GM18508 (cell line): ENCODE measurements around the gene MRFAP1L1.
"Not testable (repeated sequence)": the region's sequence is repeated elsewhere in the genome, so short reads cannot be mapped to it uniquely, and the experiment has no call there.

Source experiments
- ATAC-seq: cut with Tn5 transposase; IDR thresholded peaks from one replicate; pipeline ENCODE4 v1.9.1; 2021; ENCODE audit warnings: moderate number of reproducible peaks; ENCODE audit not compliant: insufficient read depth, unreplicated experiment

The MRFAP1L1 gene

DNA sequence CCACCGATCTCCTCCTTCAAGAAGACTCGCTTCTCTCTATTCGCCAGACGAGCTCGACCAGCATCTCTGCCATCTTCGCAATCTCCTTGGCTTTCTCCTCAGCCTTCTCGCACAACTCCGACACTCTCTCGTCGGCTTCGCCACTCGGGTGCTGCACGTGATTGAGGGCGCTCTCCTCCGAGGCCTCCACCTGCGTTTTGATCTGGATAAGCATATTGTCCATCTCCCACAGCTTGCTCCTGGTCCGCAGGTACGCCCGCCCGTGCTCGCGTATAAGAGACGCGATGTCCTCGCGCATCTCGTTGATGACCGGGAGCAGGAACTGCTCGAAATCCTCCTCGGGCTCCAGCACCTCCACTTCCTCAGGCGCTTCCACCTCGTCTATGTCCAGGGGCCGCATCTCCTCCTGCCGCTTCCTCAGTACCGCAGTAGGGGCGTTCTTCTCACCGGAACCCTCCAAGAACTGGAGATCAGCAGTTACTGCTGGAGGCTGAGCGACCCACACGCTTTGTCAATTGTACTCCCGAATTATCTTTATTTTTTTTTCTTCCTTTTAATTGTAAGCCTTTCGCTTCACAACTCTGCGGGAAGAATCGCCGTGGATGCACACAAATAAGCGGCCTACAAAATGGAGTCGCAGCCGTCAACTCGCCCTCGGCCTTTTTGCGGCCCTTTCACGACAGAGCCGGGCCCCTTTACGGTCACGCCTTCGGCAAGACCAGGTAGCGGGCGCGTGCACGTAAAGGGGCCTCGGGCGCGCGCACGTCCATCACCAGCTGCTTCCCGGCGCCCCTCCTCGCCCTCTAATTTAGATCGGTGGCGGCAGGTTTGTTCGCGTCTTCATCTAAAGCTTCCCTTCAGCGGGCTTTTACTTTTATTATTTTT, at the start of gene MRFAP1L1:
TSS of gene MRFAP1L1 (minus strand) at position 636 of the 885 bp plus-strand sequence. CDS start at position 400, 236 bp downstream.
- no peak for ATAC-seq

DNA sequence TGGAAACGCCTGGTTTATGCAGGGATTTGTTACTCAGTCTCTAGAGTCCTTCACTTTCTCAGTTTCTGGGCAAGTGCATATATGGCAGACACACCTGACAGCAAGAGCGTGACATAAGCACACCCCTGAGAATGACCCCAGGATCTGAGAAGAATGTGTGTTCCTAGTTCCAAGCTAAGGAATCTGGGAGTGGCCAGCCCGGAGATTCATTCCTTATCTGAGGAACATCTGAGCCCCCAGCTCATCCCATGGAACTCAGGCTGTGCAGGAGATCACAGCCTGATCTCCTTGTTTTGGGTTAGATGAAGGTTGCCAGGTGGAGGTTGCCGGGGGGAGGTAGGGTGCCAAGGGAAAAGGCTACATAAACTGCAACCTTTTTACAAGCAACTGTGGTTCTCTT, 49.1 kb upstream of the MRFAP1L1 start:
- no peak for ATAC-seq

GRCh38 chr4:6756345-6756744, 46.7 kb upstream of the MRFAP1L1 start:
- ATAC-seq = not testable (repeated sequence)

- no peak for ATAC-seq
Measured at GRCh38 chr4:6755088-6755753, 45.6 kb upstream of the MRFAP1L1 start.

- ATAC-seq = no peak
Measured at GRCh38 chr4:6754481-6755087, 44.9 kb upstream of the MRFAP1L1 start.

GRCh38 chr4:6753891-6754290, 44.2 kb upstream of the MRFAP1L1 start:
- ATAC-seq = no peak

DNA sequence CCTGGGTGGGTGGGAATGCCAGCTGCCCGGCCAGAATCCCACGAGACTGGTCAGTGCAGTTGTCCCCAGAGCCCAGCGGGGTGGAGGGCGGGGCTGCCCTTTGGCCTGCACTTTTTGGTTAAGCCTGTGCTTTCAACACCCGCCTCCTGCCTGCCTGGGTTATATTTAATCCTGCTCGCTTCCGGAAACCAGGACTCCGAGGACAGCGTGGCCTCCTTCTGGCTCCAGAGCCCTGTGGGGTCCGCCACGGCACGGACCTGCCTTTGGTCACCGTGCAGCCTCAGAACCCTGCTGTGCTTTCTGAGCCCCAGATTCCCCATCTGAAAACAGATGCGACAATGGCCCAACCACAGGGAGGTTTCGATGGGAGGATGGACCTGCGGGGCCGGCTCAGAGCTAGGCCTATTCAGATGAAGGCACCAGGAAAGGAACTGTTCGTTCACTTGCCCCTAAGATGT, 43.5 kb upstream of the MRFAP1L1 start:
- no peak for ATAC-seq

DNA sequence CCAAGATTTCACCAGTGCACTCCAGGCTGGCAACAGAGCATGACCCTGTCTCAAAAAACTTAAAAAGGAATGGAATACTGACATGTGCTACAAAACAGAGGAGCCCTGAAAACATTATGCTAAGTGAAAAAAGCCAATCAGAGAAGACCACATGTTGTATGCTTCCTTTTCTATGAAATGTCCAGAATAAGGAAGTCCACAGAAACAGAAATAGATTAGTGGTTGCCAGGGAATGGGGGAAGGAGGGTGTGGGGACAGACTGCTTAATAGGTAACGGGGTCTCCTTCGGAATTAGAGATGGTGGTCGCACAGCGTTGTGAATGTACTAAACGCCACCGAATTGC, 42.8 kb upstream of the MRFAP1L1 start:
- ATAC-seq = no peak

GRCh38 chr4:6751611-6752485, 42.2 kb upstream of the MRFAP1L1 start:
- ATAC-seq = no peak

DNA sequence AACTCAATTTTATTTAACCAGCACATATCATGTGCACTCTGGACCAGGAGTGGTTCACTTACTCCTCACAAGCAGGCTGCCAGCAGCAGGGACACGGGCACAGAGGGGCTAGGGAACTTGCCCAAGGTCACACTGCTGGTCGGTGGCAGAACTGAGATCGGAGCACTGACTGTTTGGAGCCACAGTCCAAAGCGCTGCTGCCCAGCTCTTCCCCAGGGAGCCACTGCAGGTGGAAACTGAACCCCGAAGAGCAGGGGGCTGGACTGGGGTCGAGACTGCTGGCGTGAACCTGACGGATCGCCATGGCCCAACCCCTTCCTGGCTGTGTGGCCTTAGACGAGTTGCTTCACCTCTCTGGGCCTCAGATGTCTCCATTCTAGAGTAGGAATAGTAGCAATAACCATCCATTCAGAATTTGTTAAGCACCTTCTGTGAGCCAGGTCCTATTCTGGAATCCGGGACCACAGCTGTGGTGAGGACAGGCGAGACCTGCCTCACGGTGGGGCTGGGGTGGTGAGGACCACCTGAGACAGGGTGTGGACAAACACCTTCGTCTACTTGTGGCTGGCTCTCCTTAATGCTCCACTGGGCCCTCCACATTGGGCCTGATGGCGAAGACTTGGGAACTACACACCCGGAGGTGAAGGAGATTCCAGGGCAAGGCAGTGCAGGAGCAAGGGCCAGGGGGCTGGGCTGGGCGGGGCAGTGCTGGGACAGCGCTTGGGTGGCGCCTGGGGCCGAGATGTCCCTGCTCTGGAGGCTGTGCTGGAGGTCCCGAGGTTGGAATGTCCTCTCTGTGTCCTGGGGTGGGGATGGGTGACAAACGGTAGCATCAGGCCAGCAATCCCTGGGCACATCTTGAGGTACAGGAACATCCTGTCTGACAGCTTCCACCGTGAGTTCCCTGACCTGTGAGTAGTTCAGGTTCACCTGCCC, 40.9 kb upstream of the MRFAP1L1 start:
- no peak for ATAC-seq

GRCh38 chr4:6749340-6750171, 39.9 kb upstream of the MRFAP1L1 start:
- no peak for ATAC-seq

- no peak for ATAC-seq
Measured at GRCh38 chr4:6748286-6748685, 38.6 kb upstream of the MRFAP1L1 start.

DNA sequence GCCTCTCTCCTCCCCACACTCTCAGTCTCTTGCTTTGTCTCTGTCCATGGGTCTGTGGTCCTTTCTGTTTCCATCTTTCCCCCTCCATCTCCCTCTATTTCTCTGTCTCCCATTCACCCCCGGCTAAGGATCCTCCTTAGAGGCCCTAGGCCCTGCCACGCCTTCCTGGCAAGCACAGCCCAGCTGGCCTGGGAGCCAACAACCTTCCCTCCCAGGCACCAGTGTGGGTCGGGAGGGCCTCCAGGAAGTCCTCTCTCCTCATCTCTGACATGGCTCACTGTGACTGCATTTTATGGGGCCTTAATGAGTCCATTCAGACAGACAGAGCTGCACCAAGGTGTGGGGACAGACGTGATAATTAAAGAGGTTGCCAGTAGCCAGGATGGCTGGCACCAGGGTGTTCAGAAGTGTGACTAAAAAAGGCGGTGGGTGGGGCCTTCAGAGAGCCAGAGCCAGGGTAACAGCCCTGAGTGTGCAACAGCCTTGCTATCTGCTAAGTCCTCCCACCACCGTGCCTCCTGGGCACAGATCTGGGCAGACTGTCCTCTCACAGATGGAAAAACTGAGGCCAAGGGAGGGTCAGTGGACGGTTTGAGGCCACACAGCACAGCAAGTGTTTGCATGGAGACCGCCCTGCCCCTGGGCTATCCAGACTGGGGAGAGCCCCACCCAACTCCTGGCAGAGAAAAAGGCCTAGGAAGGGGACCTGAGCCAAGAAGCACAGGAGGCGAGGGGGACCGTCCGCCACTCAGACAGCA, 37.8 kb upstream of the MRFAP1L1 start:
- no peak for ATAC-seq

GRCh38 chr4:6746721-6747293, 37.1 kb upstream of the MRFAP1L1 start:
- ATAC-seq = no peak

DNA sequence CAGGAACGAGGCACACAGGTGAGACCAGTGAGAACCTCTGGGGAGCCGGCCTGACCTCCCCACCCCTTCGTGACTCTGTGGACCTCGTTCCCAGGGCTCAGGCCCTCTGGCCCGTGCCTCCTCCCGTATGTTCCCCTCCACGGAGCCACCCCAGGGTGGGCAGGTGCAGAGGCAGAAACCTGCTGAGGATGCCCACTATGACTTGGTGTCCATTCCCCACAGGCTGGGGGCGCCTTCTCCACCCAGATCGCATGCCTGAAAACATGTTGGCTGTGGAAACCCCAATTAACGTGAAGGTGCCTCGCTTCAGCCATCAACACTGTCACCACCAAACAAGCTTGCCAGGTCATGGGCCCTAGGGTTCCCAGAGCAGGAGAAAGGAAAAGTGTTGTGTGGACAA, 33.3 kb upstream of the MRFAP1L1 start:
- ATAC-seq = no peak

- ATAC-seq = no peak
Measured at GRCh38 chr4:6742507-6742906, 32.8 kb upstream of the MRFAP1L1 start.

DNA sequence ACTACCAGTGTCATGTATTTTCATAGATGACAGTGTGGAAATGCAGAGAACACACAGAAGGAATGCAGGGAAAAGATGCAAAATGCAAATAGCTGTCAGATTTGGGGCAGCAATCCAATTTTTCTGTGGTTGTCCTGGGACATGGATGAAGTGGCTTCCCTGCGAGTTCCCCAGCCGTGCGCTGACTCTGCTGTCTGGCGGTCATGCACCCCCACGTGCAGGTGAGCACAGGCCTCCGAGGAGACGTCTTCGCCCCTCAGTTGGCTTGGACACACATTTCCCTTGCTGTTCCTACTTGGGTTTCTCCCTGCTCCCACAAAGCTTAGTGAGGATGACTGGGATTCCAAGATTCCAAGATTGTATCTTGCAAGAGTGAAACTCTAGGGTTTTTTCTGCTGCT, 30.7 kb upstream of the MRFAP1L1 start:
- ATAC-seq = no peak
